GM03348 (cell line): ENCODE results near the gene EDC3.

Source experiments
- DNase-seq: peaks from one replicate; pipeline ENCODE4 v3.0.0; 2012; ENCODE audit warnings: low spot score

The EDC3 gene

DNA sequence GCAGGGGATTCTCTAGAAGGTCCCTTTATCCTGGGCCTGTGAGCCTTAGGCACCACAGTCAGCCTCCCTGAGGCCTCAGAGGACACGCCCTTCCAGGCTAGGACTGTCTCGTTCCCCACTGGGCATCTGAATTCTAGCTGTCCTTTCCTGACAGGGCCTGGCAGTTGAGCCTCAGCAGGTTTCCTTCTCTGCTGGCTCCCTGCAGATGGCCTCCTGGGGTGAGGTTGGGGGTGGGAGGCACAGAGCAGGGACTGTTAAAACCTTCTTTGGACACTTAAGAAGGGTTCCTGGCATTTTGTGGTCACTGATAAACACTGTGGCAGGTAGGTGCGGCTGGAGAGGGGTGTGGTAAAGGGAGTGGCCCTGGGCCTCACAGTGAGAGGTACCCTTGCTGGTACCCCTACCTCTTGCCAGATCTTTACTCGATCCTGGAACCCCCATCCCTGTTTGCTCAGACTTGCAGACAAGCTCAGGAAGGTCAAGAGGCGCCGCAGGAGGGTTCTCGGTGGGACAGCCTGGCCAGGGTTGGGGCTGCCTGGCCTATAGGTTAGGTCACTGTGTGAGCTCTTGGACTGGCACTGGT lies 71.7 kb downstream of the EDC3 start:
- no peak for DNase-seq

GRCh38 chr15:74622758-74623157 lies 73.1 kb downstream of the EDC3 start:
- DNase-seq, result no peak

GRCh38 chr15:74621936-74622335 lies 73.9 kb downstream of the EDC3 start:
- DNase-seq, result no peak

DNA sequence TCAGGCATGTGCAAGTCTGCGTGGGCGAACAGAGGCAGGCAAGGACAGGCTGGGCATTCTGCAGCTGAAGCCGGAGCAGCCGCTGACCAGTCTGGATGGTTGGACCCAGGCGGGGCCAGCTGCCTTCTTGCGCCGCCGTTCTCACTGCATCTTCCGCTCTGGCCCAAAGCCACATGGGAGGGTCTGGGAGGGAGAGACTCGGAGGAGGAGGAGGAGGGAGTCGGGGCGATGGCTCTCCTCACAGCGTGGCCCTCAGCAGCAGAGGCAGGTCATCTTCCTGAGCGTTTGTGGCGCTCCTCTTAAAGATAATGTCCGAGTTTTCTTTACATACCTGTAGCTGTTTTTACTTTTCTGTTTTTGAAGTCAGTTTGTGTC lies 74.3 kb downstream of the EDC3 start:
- no peak for DNase-seq

DNA sequence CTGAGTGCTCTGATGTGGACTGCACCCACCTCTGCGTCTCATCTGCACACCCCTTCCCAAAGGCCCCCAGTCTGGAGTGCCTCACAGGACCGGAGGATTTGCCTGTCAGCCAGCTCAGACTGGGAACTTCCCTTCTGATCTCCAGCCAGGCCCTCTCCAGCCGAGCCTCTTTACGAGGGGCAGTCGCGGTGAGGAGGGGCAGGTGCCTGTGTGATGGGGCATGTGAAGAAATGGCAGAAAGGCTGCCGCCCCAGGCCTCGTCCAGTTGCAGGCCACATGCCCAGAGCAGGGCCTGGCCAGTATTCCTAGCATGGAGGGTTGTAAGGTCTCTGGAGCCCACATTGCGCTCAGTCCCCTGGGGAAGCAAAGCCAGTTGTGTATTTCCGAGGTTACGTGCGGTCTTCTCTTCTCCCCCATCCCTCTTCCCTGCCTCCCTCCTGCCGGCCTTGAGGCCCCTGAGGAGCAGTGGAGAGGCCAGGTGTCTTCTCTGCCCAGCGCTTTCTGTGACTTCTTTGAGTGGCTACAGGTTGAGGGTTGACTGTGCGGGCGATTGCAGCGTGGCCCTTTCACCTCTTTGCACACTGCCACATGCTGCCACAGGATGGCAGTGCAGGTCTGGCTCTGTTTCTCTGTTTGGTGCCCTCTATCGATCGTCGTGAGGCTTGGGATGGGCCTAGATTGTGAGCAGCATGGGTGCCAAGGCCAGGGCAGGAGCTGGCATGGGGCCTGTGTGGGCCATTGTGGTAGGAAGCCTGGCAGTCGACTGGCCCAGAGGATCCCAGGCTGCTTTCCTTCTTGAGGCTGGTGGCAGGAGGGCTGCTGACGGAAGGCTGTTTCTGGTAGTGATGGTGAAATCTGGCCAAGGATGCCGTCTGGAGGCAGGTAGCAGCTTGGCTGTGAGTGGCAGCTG lies 74.9 kb downstream of the EDC3 start:
- peak; percentile 88 for DNase-seq

DNA sequence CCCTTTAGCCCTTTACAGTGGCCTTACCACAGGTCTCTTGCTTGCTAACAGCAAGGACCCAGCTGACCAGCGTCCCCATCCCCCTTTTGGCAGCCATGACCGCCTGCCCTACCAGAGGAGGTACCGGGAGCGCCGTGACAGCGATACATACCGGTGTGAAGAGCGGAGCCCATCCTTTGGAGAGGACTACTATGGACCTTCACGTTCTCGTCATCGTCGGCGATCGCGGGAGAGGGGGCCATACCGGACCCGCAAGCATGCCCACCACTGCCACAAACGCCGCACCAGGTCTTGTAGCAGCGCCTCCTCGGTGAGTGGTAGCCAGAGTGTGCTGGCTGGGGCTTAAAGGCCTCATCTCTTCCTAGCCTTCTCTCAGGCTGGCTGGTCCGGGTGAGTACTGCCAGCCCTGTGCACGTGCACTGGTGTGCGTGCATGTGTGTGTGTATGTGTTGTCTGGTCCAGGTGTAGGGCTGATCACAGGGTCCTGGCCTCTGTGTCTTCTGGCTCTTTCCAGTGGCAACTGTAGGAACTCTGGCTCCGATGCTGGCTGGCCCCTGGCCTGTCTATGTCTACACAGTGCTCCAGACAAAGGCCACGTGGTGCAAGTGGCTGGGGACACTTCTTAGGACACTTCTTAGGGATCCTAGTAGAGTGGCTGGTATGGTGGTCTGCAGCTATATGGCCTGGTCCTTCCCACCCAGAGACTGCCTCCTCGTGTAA lies 75.7 kb downstream of the EDC3 start:
- DNase-seq, result no peak

- no peak for DNase-seq
Observed at GRCh38 chr15:74618841-74619596, 76.8 kb downstream of the EDC3 start.

DNA sequence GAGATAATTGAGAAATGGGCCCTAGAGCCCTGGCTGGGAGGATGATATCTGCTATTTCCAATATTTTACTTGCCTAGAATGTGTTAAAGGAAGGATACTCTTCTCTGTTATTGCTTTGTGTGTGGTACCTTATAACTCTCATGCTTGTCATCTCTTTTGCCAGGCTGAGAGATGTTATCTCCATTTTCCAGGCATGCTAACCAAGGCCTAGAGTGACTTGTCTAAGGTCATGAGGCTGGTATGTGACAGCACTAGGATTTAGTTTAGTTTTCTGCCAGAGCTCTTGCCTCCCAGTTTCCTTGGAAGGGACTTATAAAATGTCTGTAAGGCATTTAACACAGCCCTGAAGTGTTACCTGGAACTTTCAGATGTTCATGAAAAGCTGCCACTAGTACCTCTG lies 78.8 kb downstream of the EDC3 start:
- no peak for DNase-seq

GRCh38 chr15:74616366-74616939 lies 79.4 kb downstream of the EDC3 start:
- DNase-seq, result peak; percentile 75

GRCh38 chr15:74615508-74616365 lies 80.1 kb downstream of the EDC3 start, which contains the start of gene CLK3:
Gene CLK3, plus strand, starts transcription at chr15:74615836. Its CDS starts 3,361 bp downstream, at chr15:74619197.
- peak; percentile 97 for DNase-seq

- DNase-seq, result peak; percentile 99
Observed at GRCh38 chr15:74614744-74615507, 80.9 kb downstream of the EDC3 start.

GRCh38 chr15:74613953-74614743 lies 81.7 kb downstream of the EDC3 start:
- DNase-seq, result no peak

GRCh38 chr15:74613089-74613952 lies 82.5 kb downstream of the EDC3 start:
- no peak for DNase-seq

- DNase-seq, result no peak
Observed at GRCh38 chr15:74612677-74613076, 83.1 kb downstream of the EDC3 start.

GRCh38 chr15:74611834-74612233 lies 84.0 kb downstream of the EDC3 start:
- DNase-seq, result no peak

- no peak for DNase-seq
Observed at GRCh38 chr15:74611341-74611740, 84.5 kb downstream of the EDC3 start.

DNA sequence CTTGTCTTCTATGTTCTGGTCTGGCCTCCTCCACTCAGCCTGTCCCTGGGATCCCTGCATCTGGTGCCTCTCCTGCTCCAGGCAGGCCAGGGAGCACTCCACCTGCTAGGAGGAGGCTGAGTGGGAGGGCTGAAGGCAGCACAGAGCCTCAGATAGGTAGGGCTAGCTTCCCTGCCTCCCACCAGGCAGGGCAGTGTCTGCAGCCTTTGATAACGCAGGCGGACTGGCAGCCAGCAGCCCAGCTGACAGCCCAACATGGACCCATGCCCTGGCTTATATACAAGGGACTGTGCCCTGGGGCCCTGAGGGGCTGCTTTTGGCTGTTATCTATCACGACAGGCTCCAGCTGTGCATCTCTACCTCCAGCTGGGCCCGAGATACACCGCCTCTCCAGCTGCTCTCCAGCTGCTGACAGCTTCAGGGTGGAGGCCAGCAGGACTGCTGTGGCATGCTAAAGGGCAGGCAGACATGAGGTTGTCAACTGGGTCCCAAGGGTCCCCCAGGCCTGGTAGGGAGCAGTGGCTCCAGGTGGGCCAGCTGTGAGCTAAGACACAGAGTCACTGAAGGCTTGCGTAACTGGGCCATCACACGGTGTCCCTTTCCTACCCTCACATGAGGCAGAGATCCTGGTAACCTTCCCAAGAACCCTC lies 85.4 kb downstream of the EDC3 start:
- no peak for DNase-seq

DNA sequence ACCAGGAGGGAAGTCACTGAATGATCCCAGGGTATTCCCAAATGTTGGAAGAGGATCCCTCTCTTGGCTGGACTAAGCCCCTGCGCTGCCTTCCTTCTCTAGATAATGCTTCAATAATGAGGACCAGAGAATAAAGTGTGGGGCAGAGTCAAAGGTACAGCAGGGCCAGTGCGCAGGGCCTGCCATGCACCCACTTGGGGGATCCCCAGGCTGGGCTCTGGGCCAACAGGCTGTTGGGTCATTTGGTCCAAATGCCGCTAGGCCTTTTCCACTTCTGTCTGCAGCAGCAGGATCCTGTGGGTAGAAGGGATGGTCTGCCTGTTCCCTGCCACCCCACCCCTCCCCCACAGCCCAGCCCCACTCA lies 85.9 kb downstream of the EDC3 start:
- DNase-seq, result no peak
